Kidney epithelial cell (primary cell): ENCODE results near the gene CDH2. TPM values are rescaled to one million over a fixed set of nuclear protein-coding genes. Genes with fewer than 3 reads are reported as not detected.

Source experiments
- DNase-seq: peaks from one replicate; pipeline ENCODE4 v3.0.0-alpha.2; 2010; ENCODE audit warnings: low read depth
- H3K27me3 ChIP-seq: 2 replicates; pipeline ENCODE4 v1.6.0; 2011; ENCODE audit warnings: low read length; ENCODE audit not compliant: control insufficient read depth, insufficient read depth
- H3K36me3 ChIP-seq: 2 replicates; pipeline ENCODE4 v1.5.1; 2011; ENCODE audit warnings: low read length; ENCODE audit not compliant: control insufficient read depth, insufficient read depth
- H3K4me3 ChIP-seq: 2 replicates; pipeline ENCODE4 v1.5.1; 2011; ENCODE audit warnings: low read depth, mild to moderate bottlenecking, control low read depth, low read length
- CTCF ChIP-seq: IDR thresholded peaks from 2 replicates; pipeline ENCODE4 v1.5.1; 2011; ENCODE audit warnings: mild to moderate bottlenecking, moderate library complexity, low read length, control low read depth, inconsistent platforms; ENCODE audit not compliant: insufficient read depth, poor library complexity, severe bottlenecking
- total RNA-seq: library from RNA; depleted of rRNA; stranded (reverse); fragments of >200 nt; gene quantifications from 2 replicates; pipeline ENCODE4 v1.2.3, GENCODE V29; 2015

Gene CDH2
- total RNA-seq, 1 donor from 2014 or later, result 190 TPM

GRCh38 chr18:27956001-27956640 lies 220.8 kb downstream of the CDH2 start:
- Histone ChIP-seq H3K4me3 (no peak overlapping the region), H3K27me3 (no peaks in the 10 kb centered on the region), H3K36me3 (no peaks in the 10 kb centered on the region)
- no peak for DNase-seq
- TF ChIP-seq CTCF, result no peak

GRCh38 chr18:27954226-27954625 lies 222.7 kb downstream of the CDH2 start:
- TF ChIP-seq CTCF, result no peak
- no peak for DNase-seq
- no peaks in the 10 kb centered on the region for H3K36me3 ChIP-seq
- no peak overlapping the region for H3K4me3 ChIP-seq
- H3K27me3 ChIP-seq, result no peaks in the 10 kb centered on the region

GRCh38 chr18:27952741-27953140 lies 224.2 kb downstream of the CDH2 start:
- H3K4me3 ChIP-seq, result no peak overlapping the region
- no peak for DNase-seq
- no peak for TF ChIP-seq CTCF
- H3K36me3 ChIP-seq, result no peaks in the 10 kb centered on the region
- no peaks in the 10 kb centered on the region for H3K27me3 ChIP-seq

- no peaks in the 10 kb centered on the region for H3K36me3 ChIP-seq
- DNase-seq, result no peak
- H3K27me3 ChIP-seq, result no peaks in the 10 kb centered on the region
- no peak for TF ChIP-seq CTCF
- H3K4me3 ChIP-seq, result no peak overlapping the region
Observed at GRCh38 chr18:27950648-27951228, 226.2 kb downstream of the CDH2 start.

- Histone ChIP-seq H3K27me3 (no peaks in the 10 kb centered on the region), H3K36me3 (no peaks in the 10 kb centered on the region), H3K4me3 (no peak overlapping the region)
- no peak for DNase-seq
- no peak for TF ChIP-seq CTCF
Observed at GRCh38 chr18:27948986-27949385, 227.9 kb downstream of the CDH2 start.

- no peak overlapping the region for H3K4me3 ChIP-seq
- DNase-seq, result no peak
- no peaks in the 10 kb centered on the region for H3K36me3 ChIP-seq
- TF ChIP-seq CTCF, result no peak
- no peaks in the 10 kb centered on the region for H3K27me3 ChIP-seq
Observed at GRCh38 chr18:27942706-27943105, 234.2 kb downstream of the CDH2 start.
